H9 (cell line): Measurements from ENCODE around the gene SLC24A3. TPM values are rescaled to one million over a fixed set of nuclear protein-coding genes. Genes with fewer than 3 reads are reported as not detected.

ENCODE experiments used
- DNase-seq: peaks from one replicate; pipeline ENCODE4 v3.0.0-alpha.2; 2017
- H2AFZ ChIP-seq: one replicate; pipeline ENCODE4 v1.6.1; 2013; ENCODE audit warnings: mild to moderate bottlenecking, low read length, control low read depth, moderate library complexity
- H2AK5ac ChIP-seq: 2 replicates; pipeline ENCODE4 v1.6.1; 2013; ENCODE audit warnings: low read length, control low read depth, mixed read lengths; ENCODE audit not compliant: insufficient read length
- H2BK120ac ChIP-seq: one replicate; pipeline ENCODE4 v1.6.1; 2013; ENCODE audit warnings: low read depth, mild to moderate bottlenecking, low read length, control low read depth, inconsistent platforms; ENCODE audit not compliant: poor library complexity, severe bottlenecking
- H2BK12ac ChIP-seq: 2 replicates; pipeline ENCODE4 v1.6.1; 2013; ENCODE audit warnings: low read length, control low read depth, mixed read lengths, low read depth; ENCODE audit not compliant: insufficient read length
- H2BK15ac ChIP-seq: 2 replicates; pipeline ENCODE4 v1.6.1; 2013; ENCODE audit warnings: low read depth, low read length, control low read depth
- H2BK20ac ChIP-seq: one replicate; pipeline ENCODE4 v1.6.1; 2013; ENCODE audit warnings: low read depth, mild to moderate bottlenecking, low read length, control low read depth, inconsistent platforms; ENCODE audit not compliant: poor library complexity, severe bottlenecking
- H2BK5ac ChIP-seq: 2 replicates; pipeline ENCODE4 v1.6.1; 2013; ENCODE audit warnings: low read length, control low read depth, mixed read lengths; ENCODE audit not compliant: insufficient read length
- H3K14ac ChIP-seq: 2 replicates; pipeline ENCODE4 v1.6.1; 2013; ENCODE audit warnings: low read length, control low read depth; ENCODE audit not compliant: insufficient read depth
- H3K18ac ChIP-seq: 2 replicates; pipeline ENCODE4 v1.6.1; 2013; ENCODE audit warnings: low read depth, mild to moderate bottlenecking, mixed read lengths, low read length, control low read depth; ENCODE audit not compliant: insufficient read length
- H3K23ac ChIP-seq: 2 replicates; pipeline ENCODE4 v1.6.1; 2013; ENCODE audit warnings: low read length, control low read depth, mixed read lengths, low read depth; ENCODE audit not compliant: insufficient read length
- H3K23me2 ChIP-seq: 2 replicates; pipeline ENCODE4 v1.6.1; 2013; ENCODE audit warnings: low read depth, mild to moderate bottlenecking, mixed read lengths, low read length, control low read depth; ENCODE audit not compliant: insufficient read length, poor library complexity, severe bottlenecking
- H3K27ac ChIP-seq: 2 replicates; pipeline ENCODE4 v1.5.1; 2013; ENCODE audit warnings: low read length, control low read depth, mixed read lengths, low read depth; ENCODE audit not compliant: insufficient read length
- H3K27me3 ChIP-seq: 2 replicates; pipeline ENCODE4 v1.6.1; 2013; ENCODE audit warnings: low read length, control low read depth, inconsistent platforms; ENCODE audit not compliant: insufficient read depth
- H3K4ac ChIP-seq: 2 replicates; pipeline ENCODE4 v1.6.1; 2013; ENCODE audit warnings: low read depth, mild to moderate bottlenecking, control low read depth, inconsistent platforms, low read length, moderate library complexity
- H3K4me1 ChIP-seq: 2 replicates; pipeline ENCODE4 v1.6.1; 2013; ENCODE audit warnings: low read length, control low read depth, inconsistent platforms; ENCODE audit not compliant: insufficient read depth
- H3K4me2 ChIP-seq: 2 replicates; pipeline ENCODE4 v1.6.1; 2013; ENCODE audit warnings: low read length, control low read depth, mixed read lengths; ENCODE audit not compliant: insufficient read length, insufficient read depth
- H3K56ac ChIP-seq: 2 replicates; pipeline ENCODE4 v1.6.1; 2013; ENCODE audit warnings: low read depth, mild to moderate bottlenecking, mixed read lengths, low read length, control low read depth; ENCODE audit not compliant: insufficient read length
- H3K79me1 ChIP-seq: 2 replicates; pipeline ENCODE4 v1.6.1; 2013; ENCODE audit warnings: low read depth, mild to moderate bottlenecking, moderate library complexity, low read length, control low read depth, inconsistent platforms; ENCODE audit not compliant: insufficient read depth, poor library complexity, severe bottlenecking
- H3K79me2 ChIP-seq: 2 replicates; pipeline ENCODE4 v1.6.1; 2013; ENCODE audit warnings: low read length, control low read depth, inconsistent platforms; ENCODE audit not compliant: insufficient read depth
- H3K9ac ChIP-seq: 2 replicates; pipeline ENCODE4 v1.6.1; 2013; ENCODE audit warnings: low read length, control low read depth, mixed read lengths; ENCODE audit not compliant: insufficient read length; ENCODE audit errors: extremely low read depth
- H3K9me3 ChIP-seq: one replicate; pipeline ENCODE4 v1.6.1; 2013; ENCODE audit warnings: low read depth, low read length, inconsistent platforms; ENCODE audit not compliant: control insufficient read depth
- H3T11ph ChIP-seq: one replicate; pipeline ENCODE4 v1.6.1; 2013; ENCODE audit warnings: mild to moderate bottlenecking, low read length, control low read depth, inconsistent platforms
- H4K20me1 ChIP-seq: one replicate; pipeline ENCODE4 v1.6.1; 2013; ENCODE audit not compliant: control insufficient read depth, insufficient read length, insufficient read depth
- H4K5ac ChIP-seq: 2 replicates; pipeline ENCODE4 v1.6.1; 2013; ENCODE audit warnings: low read depth, mild to moderate bottlenecking, mixed read lengths, low read length, control low read depth; ENCODE audit not compliant: insufficient read length
- H4K8ac ChIP-seq: replicated peaks from 2 replicates; pipeline ENCODE4 v1.6.1; 2013; ENCODE audit warnings: low read length, control low read depth, mixed read lengths, low read depth; ENCODE audit not compliant: insufficient read length
- H4K91ac ChIP-seq: 2 replicates; pipeline ENCODE4 v1.6.1; 2013; ENCODE audit warnings: low read depth, mild to moderate bottlenecking, moderate library complexity, mixed read lengths, low read length, control low read depth; ENCODE audit not compliant: insufficient read length
- H3K27ac Mint-ChIP-seq, 3 experiments: 2 replicates in 2 of 3; 3 replicates in 1 of 3; pipeline ENCODE4 v1.8.0; 2020 to 2021; ENCODE audit warnings: mixed read lengths in 3 of 3, mild to moderate bottlenecking in 1 of 3, moderate library complexity in 1 of 3
- H3K27me3 Mint-ChIP-seq: 2 replicates; pipeline ENCODE4 v1.8.0; 2021; ENCODE audit warnings: low read depth, mild to moderate bottlenecking, moderate library complexity, mixed read lengths
- H3K36me3 Mint-ChIP-seq, 3 experiments: 2 replicates in 2 of 3; 3 replicates in 1 of 3; pipeline ENCODE4 v1.8.0; 2020 to 2021; ENCODE audit warnings: low read depth in 3 of 3, mixed read lengths in 3 of 3; ENCODE audit not compliant: insufficient read depth in 1 of 3
- H3K4me1 Mint-ChIP-seq, 2 experiments: 2 replicates each; pipeline ENCODE4 v1.8.0; 2020; ENCODE audit warnings: mixed read lengths in 2 of 2
- H3K4me3 Mint-ChIP-seq, 2 experiments: 2 replicates in 1 of 2; 3 replicates in 1 of 2; pipeline ENCODE4 v1.8.0; 2020 to 2021; ENCODE audit warnings: mild to moderate bottlenecking in 2 of 2, mixed read lengths in 2 of 2, moderate library complexity in 1 of 2
- H3K9me3 Mint-ChIP-seq, 2 experiments: 2 replicates in 1 of 2; 3 replicates in 1 of 2; pipeline ENCODE4 v1.8.0; 2020; ENCODE audit warnings: mild to moderate bottlenecking in 2 of 2, mixed read lengths in 2 of 2, moderate library complexity in 1 of 2
- WGBS: extraction: QIAGEN DNeasy Blood & Tissue Kit; methylation state at CpG from one replicate; pipeline ENCODE4 v1.1.7; 2013; ENCODE audit warnings: missing lambda C conversion rate, low lambda C conversion rate, mixed read lengths; ENCODE audit not compliant: insufficient read length; ENCODE audit errors: extremely low coverage; 5-methylcytosine and 5-hydroxymethylcytosine counted together
- total RNA-seq: library from RNA; stranded (reverse); gene quantifications from 2 replicates; pipeline ENCODE4 v1.2.1, GENCODE V29; 2021
- TF ChIP-seq, protein P1 (sequence below): fragments of 200-600 bp; sonication (generic); conservative IDR thresholded peaks from 3 replicates; pipeline ENCODE4 v1.8.0; 2021; ENCODE audit warnings: antibody characterized with exemption, mild to moderate bottlenecking

Gene SLC24A3
- total RNA-seq, 1 experiment from 2014 or later, result 0.83 TPM

DNA sequence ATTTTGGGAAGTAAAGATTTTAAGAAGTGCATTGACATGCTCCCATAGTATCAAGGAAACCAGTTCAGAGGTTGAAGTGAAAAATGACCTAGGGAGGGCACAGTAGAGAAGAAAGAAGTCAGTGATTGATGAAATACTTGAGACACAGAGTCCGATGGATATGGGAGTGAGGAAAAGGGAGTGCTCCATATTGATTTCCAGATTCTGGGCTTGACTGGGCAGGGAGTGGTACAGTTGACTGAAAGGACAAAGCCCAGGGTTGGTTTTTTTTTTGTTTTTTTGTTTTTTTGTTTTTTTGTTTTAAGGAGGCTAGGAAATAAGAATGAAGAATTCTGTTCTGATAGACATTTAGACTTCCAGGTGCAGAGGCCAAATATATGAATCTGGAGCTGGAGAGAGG, 458.9 kb downstream of the SLC24A3 start:
- Histone ChIP-seq H3K79me2 (no peaks in the 10 kb centered on the region), H3K18ac (no peak overlapping the region), H3K4me1 (no peaks in the 10 kb centered on the region), H3K4me2 (no peak overlapping the region), H3K14ac (no peak overlapping the region), H3K23ac (no peak overlapping the region), H2AK5ac (no peak overlapping the region), H2BK5ac (no peak overlapping the region), H2BK12ac (no peak overlapping the region), H4K91ac (no peak overlapping the region), H3K23me2 (peaks cover 2% of the 10 kb centered on the region), H2BK15ac (no peak overlapping the region), H3K27me3 (no peaks in the 10 kb centered on the region), H2BK20ac (no peak overlapping the region), H2BK120ac (no peak overlapping the region), H3K79me1 (no peaks in the 10 kb centered on the region), H4K8ac (no peak overlapping the region), H3K56ac (no peak overlapping the region), H3K27ac (no peak overlapping the region), H3K9ac (no peak overlapping the region), H3T11ph (no peak overlapping the region), H3K4ac (no peak overlapping the region), H3K9me3 (no peaks in the 10 kb centered on the region), H4K20me1 (no peaks in the 10 kb centered on the region), H2AFZ (no peak overlapping the region), H4K5ac (no peak overlapping the region)
- Mint-ChIP-seq H3K36me3 (no peaks in the 10 kb centered on the region; a peak in 1 of 7 replicates), H3K27ac (no peak overlapping the region; a peak in 1 of 7 replicates), H3K9me3 (peaks cover 0 to 4% of the 10 kb centered on the region in 2 experiments; a peak in 1 of 5 replicates), H3K4me3 (no peak overlapping the region), H3K27me3 (peaks cover 7% of the 10 kb centered on the region), H3K4me1 (no peaks in the 10 kb centered on the region; a peak in 1 of 4 replicates)
- WGBS, result no CpG with 5 or more reads among the region's 1 CpG
- TF ChIP-seq, protein P1, sequence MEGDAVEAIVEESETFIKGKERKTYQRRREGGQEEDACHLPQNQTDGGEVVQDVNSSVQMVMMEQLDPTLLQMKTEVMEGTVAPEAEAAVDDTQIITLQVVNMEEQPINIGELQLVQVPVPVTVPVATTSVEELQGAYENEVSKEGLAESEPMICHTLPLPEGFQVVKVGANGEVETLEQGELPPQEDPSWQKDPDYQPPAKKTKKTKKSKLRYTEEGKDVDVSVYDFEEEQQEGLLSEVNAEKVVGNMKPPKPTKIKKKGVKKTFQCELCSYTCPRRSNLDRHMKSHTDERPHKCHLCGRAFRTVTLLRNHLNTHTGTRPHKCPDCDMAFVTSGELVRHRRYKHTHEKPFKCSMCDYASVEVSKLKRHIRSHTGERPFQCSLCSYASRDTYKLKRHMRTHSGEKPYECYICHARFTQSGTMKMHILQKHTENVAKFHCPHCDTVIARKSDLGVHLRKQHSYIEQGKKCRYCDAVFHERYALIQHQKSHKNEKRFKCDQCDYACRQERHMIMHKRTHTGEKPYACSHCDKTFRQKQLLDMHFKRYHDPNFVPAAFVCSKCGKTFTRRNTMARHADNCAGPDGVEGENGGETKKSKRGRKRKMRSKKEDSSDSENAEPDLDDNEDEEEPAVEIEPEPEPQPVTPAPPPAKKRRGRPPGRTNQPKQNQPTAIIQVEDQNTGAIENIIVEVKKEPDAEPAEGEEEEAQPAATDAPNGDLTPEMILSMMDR, result no peak
- DNase-seq, result no peak
